Measurements from ENCODE around the gene TMED4. TPM values are rescaled to one million over a fixed set of nuclear protein-coding genes. Genes with fewer than 3 reads are reported as not detected.

Gene TMED4
- total and polyA plus RNA-seq, 2 of the 13 experiments (the other 11 are each of a cell fraction or from before 2014, with no cell fraction given) = 81.4 to 109 TPM

- Histone ChIP-seq H3K4me1 (ENCODE audit: insufficient read depth, low read length) (peaks cover 40% of the 10 kb centered on the region), H3K36me3 (replicated peaks in 1 of 2; ENCODE audit: control insufficient read depth in 1 of 2, insufficient read depth in 2 of 2, low read length in 2 of 2) (peaks cover 9 to 24% of the 10 kb centered on the region in 2 experiments), H3K79me2 (ENCODE audit: insufficient read depth, low read length) (no peaks in the 10 kb centered on the region), H3K9me3 (ENCODE audit: low read length) (no peaks in the 10 kb centered on the region), H4K20me1 (ENCODE audit: insufficient read depth, low read length) (no peaks in the 10 kb centered on the region; the same call in 1 of the 2 replicates), H3K9ac (ENCODE audit: insufficient read depth, low read depth, low read length) (no peak overlapping the region), H3K27me3 (ENCODE audit: control insufficient read depth in 1 of 2, insufficient read depth in 2 of 2, low read length in 2 of 2) (no peaks in the 10 kb centered on the region), H3K27ac (ENCODE audit: extremely low read length, insufficient read depth, low read length) (peak overlapping the region; percentile 49), H3K4me2 (ENCODE audit: low read depth, low read length) (0 out of 2 replicates have a peak overlapping the region, but pooled peaks have one; percentile 18), H2AFZ (ENCODE audit: low read length) (no peak overlapping the region), H3K4me3 (replicated peaks in 1 of 3; ENCODE audit: insufficient read depth in 1 of 3, low read depth in 2 of 3, low read length in 3 of 3) (peak overlapping the region in 1 of 3 experiments; percentile 8; a peak in 1 of 6 replicates)
- peak; percentile 87 for DNase-seq (ENCODE audit: low spot score)
- in situ Hi-C loops (cut with HindIII; ENCODE audit: extremely low pct_ligation_motif_present, low pct_unique_long_range_greater_than_20kb) = no loop called here
- ATAC-seq = peak; percentile 59
- intact Hi-C loops (cut with micrococcal nuclease; ENCODE audit: unreplicated experiment) = no loop called here
- FAIRE-seq = peak; percentile 93
- POLR2A ChIA-PET = interaction anchor here (0.8 to 3.7 kb wide), 12 partner anchors 9 to 321 kb away, joined by 3 to 27 read pairs (median 4); partner anchors contain the start of genes DDX56, NPC1L1, NUDCD3 and OGDH
- no TSS peak for BruUV-seq (replicated peaks)
- 24% methylated on average over 7 of the region's 7 CpGs for WGBS (ENCODE audit: low lambda C conversion rate)
- CTCF ChIA-PET (ENCODE audit: low intra/inter-chr PET ratio, low total read pairs) = no interaction called here
- no peak for TF ChIP-seq ZNF83 (CRISPR knock-in tag; IDR thresholded peaks at IDR 0.05; ENCODE audit: borderline replicate concordance)
- no peak for TF ChIP-seq NKX3-1 (CRISPR knock-in tag; IDR thresholded peaks at IDR 0.05)
- no peak for TF ChIP-seq ZFP36L1 (CRISPR knock-in tag; IDR thresholded peaks at IDR 0.05)
- no peak for TF ChIP-seq ZNF556 (CRISPR knock-in tag; IDR thresholded peaks at IDR 0.05; ENCODE audit: borderline replicate concordance)
- no peak; the same call in 1 of the 2 replicates for TF ChIP-seq AKAP8 (CRISPR knock-in tag; IDR thresholded peaks at IDR 0.05)
- TF ChIP-seq ZNF138 (CRISPR knock-in tag; IDR thresholded peaks at IDR 0.05; ENCODE audit: low read depth) = no peak
- peak; percentile 66; the same call in 1 of the 2 replicates for TF ChIP-seq NCOR1 (IDR thresholded peaks at IDR 0.05; ENCODE audit: borderline replicate concordance, low read length)
- peak; percentile 55; the same call in 1 of the 2 replicates for TF ChIP-seq SIX1 (CRISPR knock-in tag; IDR thresholded peaks at IDR 0.05; ENCODE audit: borderline replicate concordance)
- TF ChIP-seq ZNF205 (CRISPR knock-in tag; IDR thresholded peaks at IDR 0.05) = peak; percentile 60; the same call in 1 of the 2 replicates
- no peak for TF ChIP-seq SNAPC2 (CRISPR knock-in tag; IDR thresholded peaks at IDR 0.05)
- no peak for TF ChIP-seq SP2 (CRISPR knock-in tag; IDR thresholded peaks at IDR 0.05)
- no peak for TF ChIP-seq HMG20B (CRISPR knock-in tag; conservative IDR thresholded peaks at IDR 0.05)
- peak; percentile 85 for TF ChIP-seq ZMYM2 (CRISPR knock-in tag; IDR thresholded peaks at IDR 0.05)
- TF ChIP-seq DPF2 (CRISPR knock-in tag; IDR thresholded peaks at IDR 0.05; ENCODE audit: borderline replicate concordance, low read depth) = no peak; the same call in 1 of the 2 replicates
- TF ChIP-seq FOXJ3 (CRISPR knock-in tag; IDR thresholded peaks at IDR 0.05; ENCODE audit: borderline replicate concordance) = no peak; the same call in 1 of the 2 replicates
- TF ChIP-seq RCOR2 (CRISPR knock-in tag; IDR thresholded peaks at IDR 0.05) = peak; percentile 64; the same call in 1 of the 2 replicates
- TF ChIP-seq, protein P1, sequence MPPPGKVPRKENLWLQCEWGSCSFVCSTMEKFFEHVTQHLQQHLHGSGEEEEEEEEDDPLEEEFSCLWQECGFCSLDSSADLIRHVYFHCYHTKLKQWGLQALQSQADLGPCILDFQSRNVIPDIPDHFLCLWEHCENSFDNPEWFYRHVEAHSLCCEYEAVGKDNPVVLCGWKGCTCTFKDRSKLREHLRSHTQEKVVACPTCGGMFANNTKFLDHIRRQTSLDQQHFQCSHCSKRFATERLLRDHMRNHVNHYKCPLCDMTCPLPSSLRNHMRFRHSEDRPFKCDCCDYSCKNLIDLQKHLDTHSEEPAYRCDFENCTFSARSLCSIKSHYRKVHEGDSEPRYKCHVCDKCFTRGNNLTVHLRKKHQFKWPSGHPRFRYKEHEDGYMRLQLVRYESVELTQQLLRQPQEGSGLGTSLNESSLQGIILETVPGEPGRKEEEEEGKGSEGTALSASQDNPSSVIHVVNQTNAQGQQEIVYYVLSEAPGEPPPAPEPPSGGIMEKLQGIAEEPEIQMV (CRISPR knock-in tag; IDR thresholded peaks at IDR 0.05; ENCODE audit: low read depth) = no peak
- TF ChIP-seq ZNF7 (CRISPR knock-in tag; IDR thresholded peaks at IDR 0.05) = no peak
- TF ChIP-seq FOXC1 (CRISPR knock-in tag; IDR thresholded peaks at IDR 0.05; ENCODE audit: borderline replicate concordance) = no peak
- TF ChIP-seq RAD21 (CRISPR knock-in tag; IDR thresholded peaks at IDR 0.05) = no peak; the same call in 1 of the 2 replicates
Observed at GRCh38 chr7:44561962-44562621, 19.9 kb downstream of the TMED4 start.
